Small intestine (tissue), 7 donors: Measurements from ENCODE around the gene SEMA4F. TPM values are rescaled to one million over a fixed set of nuclear protein-coding genes. Genes with fewer than 3 reads are reported as not detected.

Experiments
- DNase-seq, 2 donors: peaks; one replicate each; pipeline versions ENCODE4 v3.0.0 to v3.0.0-alpha.2; 2013
- FAIRE-seq: peaks from 2 replicates; lab custom pipeline; 2012; peaks lifted over from hg19 to GRCh38; lab: Jason Lieb, UNC
- H3K27ac ChIP-seq, 3 donors: one replicate each; pipeline ENCODE4 v1.5.1; 2013; ENCODE audit warnings: low read length in 2 of 3, mild to moderate bottlenecking in 2 of 3, control low read depth in 1 of 3, inconsistent platforms in 1 of 3, low read depth in 1 of 3, moderate library complexity in 1 of 3
- H3K27me3 ChIP-seq, 3 donors: one replicate each; pipeline ENCODE4 v1.6.1; 2013; ENCODE audit warnings: low read length in 3 of 3, inconsistent platforms in 1 of 3; ENCODE audit not compliant: control insufficient read depth in 3 of 3, insufficient read depth in 3 of 3
- H3K36me3 ChIP-seq, 3 donors: one replicate each; pipeline ENCODE4 v1.6.1; 2013; ENCODE audit warnings: low read length in 3 of 3, inconsistent platforms in 1 of 3, low read depth in 1 of 3, mild to moderate bottlenecking in 1 of 3, moderate library complexity in 1 of 3; ENCODE audit not compliant: control insufficient read depth in 3 of 3, insufficient read depth in 2 of 3
- H3K4me1 ChIP-seq, 3 donors: one replicate each; pipeline ENCODE4 v1.6.1; 2013; ENCODE audit warnings: low read length in 2 of 3, inconsistent platforms in 1 of 3, low read depth in 1 of 3, mild to moderate bottlenecking in 1 of 3, moderate library complexity in 1 of 3; ENCODE audit not compliant: control insufficient read depth in 3 of 3, insufficient read depth in 2 of 3
- H3K4me3 ChIP-seq, 3 donors: one replicate each; pipeline ENCODE4 v1.5.1; 2013; ENCODE audit warnings: low read length in 3 of 3, control low read depth in 1 of 3, inconsistent platforms in 1 of 3, low read depth in 1 of 3, mild to moderate bottlenecking in 1 of 3, moderate library complexity in 1 of 3
- H3K9me3 ChIP-seq, 2 donors: one replicate each; pipeline ENCODE4 v1.6.1; 2013; ENCODE audit warnings: low read depth in 1 of 2, low read length in 1 of 2; ENCODE audit not compliant: control insufficient read depth in 2 of 2, insufficient read depth in 1 of 2
- WGBS, 3 donors: extraction: QIAGEN DNeasy Blood & Tissue Kit; methylation state at CpG; one replicate each; pipeline ENCODE4 v1.1.7; 2013; 5-methylcytosine and 5-hydroxymethylcytosine counted together
- polyA plus RNA-seq, 4 donors: library from polyadenylated mRNA; stranded (reverse) in 3 of 4; unstranded in 1 of 4; fragments of 200-250 nt in 3 of 4; fragments of 120-200 nt in 1 of 4; gene quantifications; one replicate each; pipeline versions ENCODE4 v1.2.1 to v1.2.3, GENCODE V29; 2013
- donor health status: healthy with polysubstance abuse.
- donor health status: control.
- donor health status: control.
- donor health status: Bipolar disorder and iron deficiency.
- donor health status: healthy.

Gene SEMA4F
- polyA plus RNA-seq, 4 donors: 0.27 to 2.4 (median 1.0) TPM; not detected in 1

- Histone ChIP-seq H3K4me3 (no peak overlapping the region), H3K27me3 (peaks cover 0 to 3% (median 0%) of the 10 kb centered on the region in 3 donors), H3K27ac (no peak overlapping the region), H3K4me1 (no peaks in the 10 kb centered on the region), H3K9me3 (no peaks in the 10 kb centered on the region), H3K36me3 (peaks cover 0 to 4% (median 3%) of the 10 kb centered on the region in 3 donors)
- WGBS, 3 donors: 69 to 86% (median 73%) methylated on average over 7 of the region's 7 CpGs
- DNase-seq: no peak
- FAIRE-seq: no peak
These were observed 19.9 kb downstream of the SEMA4F start for GRCh38 chr2:74673826-74674528.

GRCh38 chr2:74675090-74675489, 21.0 kb downstream of the SEMA4F start:
- DNase-seq (no peak), FAIRE-seq (no peak)
- Histone ChIP-seq H3K27me3 (peaks cover 0 to 3% (median 0%) of the 10 kb centered on the region in 3 donors), H3K9me3 (no peaks in the 10 kb centered on the region), H3K27ac (no peak overlapping the region), H3K4me3 (no peak overlapping the region), H3K36me3 (peaks cover 0 to 10% (median 6%) of the 10 kb centered on the region in 3 donors), H3K4me1 (no peaks in the 10 kb centered on the region)
- 87 to 90% (median 89%) methylated on average over 6 of the region's 6 CpGs for WGBS, 3 donors

GRCh38 chr2:74676331-74676730, 22.3 kb downstream of the SEMA4F start:
- Histone ChIP-seq H3K27ac (no peak overlapping the region), H3K27me3 (peaks cover 0 to 5% (median 0%) of the 10 kb centered on the region in 3 donors), H3K36me3 (peaks cover 0 to 10% (median 6%) of the 10 kb centered on the region in 3 donors), H3K9me3 (no peaks in the 10 kb centered on the region), H3K4me1 (no peaks in the 10 kb centered on the region), H3K4me3 (no peak overlapping the region)
- no peak for FAIRE-seq
- DNase-seq: no peak
- 87 to 92% (median 91%) methylated on average over 4 of the region's 4 CpGs for WGBS, 3 donors

GRCh38 chr2:74679615-74680014, 25.6 kb downstream of the SEMA4F start:
- Histone ChIP-seq H3K27me3 (peaks cover 0 to 7% (median 0%) of the 10 kb centered on the region in 3 donors), H3K27ac (no peak overlapping the region), H3K4me3 (no peak overlapping the region), H3K4me1 (no peaks in the 10 kb centered on the region), H3K36me3 (peaks cover 0 to 9% (median 6%) of the 10 kb centered on the region in 3 donors), H3K9me3 (no peaks in the 10 kb centered on the region)
- WGBS, 3 donors: 94 to 96% (median 96%) methylated on average over 14 to 15 of the region's 15 CpGs
- FAIRE-seq (no peak), DNase-seq (no peak)

GRCh38 chr2:74682501-74682900, 28.5 kb downstream of the SEMA4F start:
- FAIRE-seq: no peak
- no peak overlapping the region for H3K27ac ChIP-seq

GRCh38 chr2:74685408-74685807, 31.4 kb downstream of the SEMA4F start:
- DNase-seq (no peak), FAIRE-seq (no peak)
- H3K36me3 ChIP-seq: no peaks in the 10 kb centered on the region
- peaks cover 0 to 12% (median 0%) of the 10 kb centered on the region in 3 donors for H3K27me3 ChIP-seq
- no peaks in the 10 kb centered on the region for H3K4me1 ChIP-seq
- no peaks in the 10 kb centered on the region for H3K9me3 ChIP-seq
- H3K4me3 ChIP-seq: no peak overlapping the region
- no peak overlapping the region for H3K27ac ChIP-seq
- WGBS, 3 donors: 70 to 85% (median 81%) methylated on average over 3 of the region's 3 CpGs

More at GRCh38 chr2:74682501-74682900, 28.5 kb downstream of the SEMA4F start:
- Histone ChIP-seq H3K4me1 (no peaks in the 10 kb centered on the region), H3K36me3 (peaks cover 0 to 6% (median 3%) of the 10 kb centered on the region in 3 donors), H3K4me3 (no peak overlapping the region), H3K9me3 (no peaks in the 10 kb centered on the region), H3K27me3 (peaks cover 0 to 7% (median 0%) of the 10 kb centered on the region in 3 donors)
- no peak for DNase-seq

- H3K27me3 ChIP-seq: peaks cover 0 to 12% (median 0%) of the 10 kb centered on the region in 3 donors
- WGBS, 3 donors: 83 to 97% (median 93%) methylated on average over 1 of the region's 1 CpG
- DNase-seq: no peak
- H3K4me3 ChIP-seq: no peak overlapping the region
- no peaks in the 10 kb centered on the region for H3K4me1 ChIP-seq
- no peak overlapping the region for H3K27ac ChIP-seq
- no peaks in the 10 kb centered on the region for H3K9me3 ChIP-seq
- no peak for FAIRE-seq
- H3K36me3 ChIP-seq: no peaks in the 10 kb centered on the region
These were observed 34.8 kb downstream of the SEMA4F start for GRCh38 chr2:74688881-74689280.

GRCh38 chr2:74689671-74690070, 35.6 kb downstream of the SEMA4F start:
- FAIRE-seq (no peak), DNase-seq (no peak)
- H3K4me3 ChIP-seq: no peak overlapping the region
- H3K27me3 ChIP-seq: peaks cover 0 to 12% (median 0%) of the 10 kb centered on the region in 3 donors
- H3K9me3 ChIP-seq: no peaks in the 10 kb centered on the region
- no peak overlapping the region for H3K27ac ChIP-seq
- no peaks in the 10 kb centered on the region for H3K4me1 ChIP-seq
- H3K36me3 ChIP-seq: no peaks in the 10 kb centered on the region
- WGBS, 3 donors: 53 to 74% (median 57%) methylated on average over 3 of the region's 3 CpGs
